GM20431 (cell line): ENCODE data around the gene ZEB2.

Experiments used
- in situ Hi-C: fragments of 300-500 bp; cut with MseI, MboI; formaldehyde crosslinking; loops from one replicate; pipeline ENCODE4 v1.15.0; 2020; ENCODE audit warnings: low sequenced_read_pairs; ENCODE audit not compliant: unreplicated experiment

Gene ZEB2

DNA sequence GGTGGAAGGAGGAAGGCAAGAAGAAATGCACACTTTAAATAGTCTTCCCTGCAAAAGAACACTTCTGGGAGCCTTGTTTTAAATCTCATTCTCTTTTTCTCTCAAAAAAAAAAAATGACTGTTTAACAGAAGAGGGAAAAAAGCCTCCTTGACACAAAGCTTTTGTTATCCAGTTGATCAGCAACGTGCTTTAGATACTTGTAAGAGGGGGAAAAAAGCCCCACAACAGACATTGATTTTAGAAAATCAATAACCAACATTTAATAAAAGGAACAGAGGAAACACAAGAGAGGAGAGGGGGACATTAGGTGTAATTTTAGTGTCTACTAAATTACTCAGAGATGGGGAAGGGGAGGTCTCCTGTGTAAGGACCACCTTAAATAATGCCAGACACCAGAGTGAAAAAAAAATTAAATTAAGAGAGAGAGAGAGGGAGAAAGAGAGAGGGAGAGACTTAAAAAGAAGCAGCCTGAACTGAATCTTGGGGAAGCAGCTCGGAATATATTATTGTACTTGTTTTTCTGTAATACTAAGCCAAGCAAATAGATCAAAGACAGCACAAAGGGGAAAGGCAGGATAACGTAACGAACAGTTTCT is 4.7 kb downstream of the ZEB2 start:
- in situ Hi-C loops: no loop called here

GRCh38 chr2:144514616-144515091 is 5.3 kb downstream of the ZEB2 start:
- in situ Hi-C loops: no loop called here

- in situ Hi-C loops: no loop called here
Measured at GRCh38 chr2:144513388-144514101, 6.4 kb downstream of the ZEB2 start.

- in situ Hi-C loops: no loop called here
Measured at GRCh38 chr2:144512891-144513351, 7.0 kb downstream of the ZEB2 start.

GRCh38 chr2:144512470-144512869 is 7.4 kb downstream of the ZEB2 start:
- in situ Hi-C loops: no loop called here

DNA sequence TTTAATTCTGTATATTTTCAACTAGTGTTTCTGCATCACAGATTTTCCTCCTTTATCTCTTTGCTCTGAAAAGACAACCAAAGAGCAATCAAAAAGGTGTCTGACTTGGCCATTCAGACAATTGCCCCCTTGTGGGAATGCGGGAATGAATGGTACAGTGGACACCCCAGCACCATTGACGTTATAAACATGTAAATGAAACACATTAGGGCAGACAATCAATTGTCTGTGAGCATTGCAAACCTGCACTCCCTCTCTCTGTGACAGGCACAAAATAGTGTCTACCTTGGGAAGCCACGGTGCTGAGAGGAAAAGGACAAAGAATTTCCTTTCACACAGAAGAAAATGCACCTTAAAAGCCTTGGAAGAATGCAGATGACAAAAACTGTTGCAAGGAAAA is 8.0 kb downstream of the ZEB2 start:
- in situ Hi-C loops: no loop called here

DNA sequence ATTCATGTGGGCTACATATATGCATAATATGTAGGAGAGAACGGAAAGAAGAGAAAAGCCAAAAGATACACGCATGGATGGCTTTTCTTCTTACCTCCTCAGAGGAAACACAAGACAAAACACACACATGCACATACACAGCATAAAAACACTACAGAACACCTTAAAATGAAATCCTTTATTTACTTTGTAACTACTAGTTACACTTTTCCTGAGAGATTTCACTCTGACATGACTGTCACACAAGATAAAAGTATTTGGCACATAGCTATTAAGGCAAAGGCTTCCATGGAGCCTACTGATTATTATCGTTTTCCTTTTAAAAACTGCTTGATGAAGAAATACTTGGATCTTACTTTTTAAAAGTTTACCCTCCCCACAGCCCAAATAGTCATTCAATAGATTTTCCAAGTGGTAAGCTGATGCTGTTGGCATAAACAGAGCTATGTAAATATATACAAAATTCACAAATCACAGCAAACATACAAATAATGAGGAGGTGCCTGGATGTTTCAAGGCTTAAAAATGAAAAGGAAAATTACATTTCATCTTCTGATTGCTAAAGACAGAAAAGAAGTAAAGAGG is 8.6 kb downstream of the ZEB2 start:
- in situ Hi-C loops: no loop called here

GRCh38 chr2:144510294-144510991 is 9.5 kb downstream of the ZEB2 start:
- in situ Hi-C loops: no loop called here

DNA sequence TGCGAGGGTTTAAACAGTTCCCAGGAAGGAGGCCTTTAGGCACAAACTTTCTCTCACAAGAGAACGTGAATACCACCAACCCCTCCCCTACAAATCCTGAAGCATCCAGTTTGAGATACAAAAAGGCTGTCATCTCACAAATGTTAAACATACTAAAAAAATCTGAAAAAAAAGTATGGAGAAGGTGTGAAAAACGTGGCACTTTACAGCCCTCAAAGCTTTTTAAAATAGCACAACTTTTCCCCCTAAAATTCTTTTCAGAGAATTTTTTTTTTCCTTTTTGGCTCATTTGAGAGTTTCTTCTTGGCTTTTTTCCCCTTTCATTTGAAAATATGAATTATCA is 10.1 kb downstream of the ZEB2 start:
- in situ Hi-C loops: no loop called here

DNA sequence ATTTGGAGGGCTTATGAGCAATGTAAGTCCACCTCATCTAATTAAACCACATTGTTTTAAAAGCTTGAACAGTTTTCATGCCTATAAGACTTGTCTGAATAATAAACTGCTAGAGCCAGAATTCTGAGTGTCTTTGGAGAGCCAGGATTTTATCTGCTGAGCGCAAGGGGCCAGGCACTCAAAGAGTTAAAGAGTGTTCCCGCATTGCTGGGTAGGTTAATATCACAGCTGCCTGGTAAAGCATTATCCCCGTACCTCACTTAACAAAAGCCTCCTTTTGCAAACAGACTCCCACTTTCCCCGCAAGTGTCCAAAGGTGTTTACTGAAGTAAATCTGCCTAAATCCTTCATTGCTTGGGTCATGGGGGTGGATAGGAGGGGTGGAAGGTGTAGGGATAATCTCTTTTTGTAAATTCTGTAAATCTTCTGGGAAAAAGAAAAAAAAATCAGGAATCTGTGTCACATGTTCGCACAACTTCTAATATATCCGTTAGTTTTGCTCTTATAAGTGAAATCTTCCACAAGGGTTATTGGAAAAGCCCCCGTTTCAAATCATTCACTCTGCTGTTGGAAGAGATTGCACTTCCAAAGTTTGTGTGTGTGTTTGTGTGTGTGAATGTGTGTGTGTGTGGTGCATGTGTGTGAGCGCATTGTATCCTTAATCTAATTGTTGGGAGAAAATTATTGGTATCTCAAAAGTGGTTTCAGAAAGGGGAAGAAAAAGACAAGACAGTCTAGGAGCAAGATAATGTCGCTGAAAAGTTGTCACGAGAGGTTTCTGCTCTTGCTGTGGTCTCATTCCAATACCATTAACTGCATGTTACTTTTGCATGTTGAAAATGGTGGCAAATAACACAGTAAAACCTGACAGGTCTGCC is 10.7 kb downstream of the ZEB2 start:
- in situ Hi-C loops: no loop called here

GRCh38 chr2:144508172-144508851 is 11.6 kb downstream of the ZEB2 start:
- in situ Hi-C loops: no loop called here

DNA sequence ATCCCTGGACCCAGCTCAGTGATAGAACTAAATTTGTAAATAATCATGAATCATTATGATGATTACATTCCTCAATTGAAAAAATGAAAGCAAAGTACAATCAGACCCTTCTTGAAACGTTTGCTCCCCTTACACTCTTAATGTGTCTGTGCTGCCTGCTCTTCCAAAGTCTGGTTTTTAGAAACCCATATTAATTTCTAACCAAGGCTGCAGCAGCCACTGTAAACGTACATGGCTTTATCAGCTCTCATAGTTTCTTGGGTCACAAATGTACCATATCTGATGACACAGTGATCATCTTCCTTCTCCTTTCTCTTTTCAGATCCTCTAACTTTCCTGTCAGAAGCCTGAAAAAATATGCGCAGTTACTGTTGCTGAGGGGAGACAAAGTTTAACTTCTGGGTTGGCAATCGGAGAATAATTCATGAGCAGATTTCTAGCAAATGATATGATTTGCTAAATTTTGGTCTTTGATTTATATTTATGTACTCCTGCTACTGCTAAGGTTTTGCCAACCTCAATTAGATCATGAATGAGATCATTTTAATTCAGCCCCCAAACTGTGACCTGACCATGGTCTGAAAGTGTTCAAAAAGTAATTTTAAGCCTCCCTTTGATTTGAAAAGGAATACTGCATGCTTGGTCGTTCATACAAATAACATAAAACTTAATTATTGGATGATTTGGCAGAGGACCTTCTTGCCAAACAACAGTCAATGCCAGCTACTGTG is 12.3 kb downstream of the ZEB2 start:
- in situ Hi-C loops: no loop called here

DNA sequence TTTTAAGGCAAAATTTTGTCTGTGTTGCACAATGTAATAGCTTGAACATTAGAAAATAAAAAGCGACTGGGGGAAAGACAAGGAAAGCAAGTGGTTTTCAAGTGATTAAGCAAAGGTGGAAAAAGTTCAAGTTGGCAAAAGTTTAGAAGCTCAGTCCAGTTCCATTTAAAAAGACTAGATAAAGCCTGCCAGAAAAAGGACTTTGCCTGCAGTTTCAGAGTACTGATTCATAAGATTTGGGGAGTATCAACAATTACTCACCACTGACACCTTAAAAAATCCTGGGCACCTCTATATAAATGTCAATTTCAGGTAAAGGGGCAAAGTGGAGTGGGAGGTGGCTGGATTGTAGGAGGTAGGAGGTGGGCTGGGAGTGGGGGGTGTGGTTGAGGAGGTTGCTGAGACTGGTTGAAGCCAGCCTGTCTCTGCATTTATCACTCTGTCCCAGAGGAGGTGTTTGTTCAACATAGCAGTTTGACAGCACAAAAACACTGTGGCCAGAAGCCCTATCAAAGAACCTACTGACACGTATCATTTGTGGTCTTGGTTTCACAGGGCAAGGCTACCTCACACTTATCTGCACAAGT is 14.6 kb downstream of the ZEB2 start:
- in situ Hi-C loops: no loop called here

- in situ Hi-C loops: no loop called here
Measured at GRCh38 chr2:144504218-144504641, 15.7 kb downstream of the ZEB2 start.

DNA sequence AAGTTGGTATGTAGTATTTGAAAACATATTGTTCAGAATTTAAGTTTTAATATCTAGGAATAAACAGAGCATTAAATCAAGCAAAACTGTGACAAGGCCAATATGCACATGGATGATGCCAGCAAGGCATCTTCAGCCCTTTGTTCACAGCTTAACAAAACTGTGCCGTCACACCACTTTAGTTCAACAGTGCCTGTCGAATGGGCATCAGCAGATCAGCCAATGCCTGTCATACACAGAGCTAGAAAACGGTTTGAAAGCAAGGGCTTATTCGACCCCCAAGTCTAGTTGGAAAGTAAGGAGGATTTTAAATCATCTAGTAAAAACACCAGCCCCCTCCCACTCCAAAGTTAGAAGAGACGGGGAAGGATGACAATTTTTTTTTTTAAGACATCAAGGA is 16.7 kb downstream of the ZEB2 start:
- in situ Hi-C loops: no loop called here

DNA sequence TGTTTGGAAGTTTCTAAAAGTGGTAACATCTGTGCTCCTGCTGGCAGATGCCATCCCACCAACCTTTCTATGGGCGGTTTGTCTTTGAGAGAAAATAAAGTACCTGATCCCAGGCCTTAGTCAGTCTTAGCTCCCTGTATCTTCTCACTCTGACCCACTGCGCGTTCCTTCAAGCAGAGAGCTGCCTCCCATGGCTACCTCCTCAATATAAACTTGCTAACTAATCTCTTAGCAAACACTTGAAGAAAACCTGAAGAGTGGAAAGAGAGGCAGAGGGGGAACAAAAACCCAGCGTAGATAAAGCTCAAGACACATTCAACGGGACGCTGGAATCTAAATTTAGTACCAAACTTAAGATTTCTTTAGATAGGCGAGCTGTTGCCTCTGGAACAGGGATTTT is 17.6 kb downstream of the ZEB2 start:
- in situ Hi-C loops: no loop called here

- in situ Hi-C loops: no loop called here
Measured at GRCh38 chr2:144501627-144502026, 18.3 kb downstream of the ZEB2 start.

GRCh38 chr2:144501118-144501517 is 18.8 kb downstream of the ZEB2 start:
- in situ Hi-C loops: no loop called here
